ENCODE data around the gene DNAH2. TPM values are rescaled to one million over a fixed set of nuclear protein-coding genes. Genes with fewer than 3 reads are reported as not detected.

DNAH2 gene
- total RNA-seq, 1 experiment from 2014 or later, result 0.15 TPM

GRCh38 chr17:7712111-7712771, 5.3 kb upstream of the DNAH2 start:
- Histone ChIP-seq H3K14ac (ENCODE audit: insufficient read depth, low read length) (no peak overlapping the region), H3K18ac (ENCODE audit: insufficient read length, low read depth, low read length) (no peak overlapping the region), H3K9ac (ENCODE audit: extremely low read depth, insufficient read length, low read length) (no peak overlapping the region), H2BK5ac (ENCODE audit: insufficient read length, low read length) (no peak overlapping the region), H3K79me2 (ENCODE audit: insufficient read depth, low read length) (no peaks in the 10 kb centered on the region), H3K56ac (ENCODE audit: insufficient read length, low read depth, low read length) (no peak overlapping the region), H2AK5ac (ENCODE audit: insufficient read length, low read length) (no peak overlapping the region), H3K9me3 (ENCODE audit: control insufficient read depth, low read depth, low read length) (no peaks in the 10 kb centered on the region), H3K23me2 (ENCODE audit: insufficient read length, low read depth, low read length, poor library complexity, severe bottlenecking) (peaks cover 5% of the 10 kb centered on the region), H3K27me3 (ENCODE audit: insufficient read depth, low read length) (no peaks in the 10 kb centered on the region), H2AFZ (ENCODE audit: low read length) (no peak overlapping the region), H2BK12ac (ENCODE audit: insufficient read length, low read depth, low read length) (no peak overlapping the region), H2BK20ac (ENCODE audit: low read depth, low read length, poor library complexity, severe bottlenecking) (no peak overlapping the region), H2BK15ac (ENCODE audit: low read depth, low read length) (no peak overlapping the region), H2BK120ac (ENCODE audit: low read depth, low read length, poor library complexity, severe bottlenecking) (no peak overlapping the region), H3K27ac (ENCODE audit: insufficient read length, low read depth, low read length) (no peak overlapping the region), H4K5ac (ENCODE audit: insufficient read length, low read depth, low read length) (no peak overlapping the region), H4K20me1 (ENCODE audit: control insufficient read depth, insufficient read depth, insufficient read length) (no peaks in the 10 kb centered on the region), H4K8ac (replicated peaks; ENCODE audit: insufficient read length, low read depth, low read length) (no peak overlapping the region), H3K4ac (ENCODE audit: low read depth, low read length) (no peak overlapping the region), H3T11ph (ENCODE audit: low read length) (no peak overlapping the region), H3K79me1 (ENCODE audit: insufficient read depth, low read depth, low read length, poor library complexity, severe bottlenecking) (no peaks in the 10 kb centered on the region), H3K4me1 (ENCODE audit: insufficient read depth, low read length) (peaks cover 3% of the 10 kb centered on the region), H3K23ac (ENCODE audit: insufficient read length, low read depth, low read length) (no peak overlapping the region), H3K4me2 (ENCODE audit: insufficient read depth, insufficient read length, low read length) (peak overlapping the region; percentile 5), H4K91ac (ENCODE audit: insufficient read length, low read depth, low read length) (no peak overlapping the region)
- peak; percentile 68 for DNase-seq
- H3K36me3 Mint-ChIP-seq (ENCODE audit: insufficient read depth in 1 of 3, low read depth in 3 of 3), result peaks cover 0 to 7% (median 0%) of the 10 kb centered on the region in 3 experiments; a peak in 3 of 7 replicates
- H3K4me1 Mint-ChIP-seq, result peaks cover 31 to 52% of the 10 kb centered on the region in 2 experiments
- no peaks in the 10 kb centered on the region for H3K9me3 Mint-ChIP-seq
- peaks cover 45% of the 10 kb centered on the region for H3K27me3 Mint-ChIP-seq (ENCODE audit: low read depth)
- TF ChIP-seq, protein P1, sequence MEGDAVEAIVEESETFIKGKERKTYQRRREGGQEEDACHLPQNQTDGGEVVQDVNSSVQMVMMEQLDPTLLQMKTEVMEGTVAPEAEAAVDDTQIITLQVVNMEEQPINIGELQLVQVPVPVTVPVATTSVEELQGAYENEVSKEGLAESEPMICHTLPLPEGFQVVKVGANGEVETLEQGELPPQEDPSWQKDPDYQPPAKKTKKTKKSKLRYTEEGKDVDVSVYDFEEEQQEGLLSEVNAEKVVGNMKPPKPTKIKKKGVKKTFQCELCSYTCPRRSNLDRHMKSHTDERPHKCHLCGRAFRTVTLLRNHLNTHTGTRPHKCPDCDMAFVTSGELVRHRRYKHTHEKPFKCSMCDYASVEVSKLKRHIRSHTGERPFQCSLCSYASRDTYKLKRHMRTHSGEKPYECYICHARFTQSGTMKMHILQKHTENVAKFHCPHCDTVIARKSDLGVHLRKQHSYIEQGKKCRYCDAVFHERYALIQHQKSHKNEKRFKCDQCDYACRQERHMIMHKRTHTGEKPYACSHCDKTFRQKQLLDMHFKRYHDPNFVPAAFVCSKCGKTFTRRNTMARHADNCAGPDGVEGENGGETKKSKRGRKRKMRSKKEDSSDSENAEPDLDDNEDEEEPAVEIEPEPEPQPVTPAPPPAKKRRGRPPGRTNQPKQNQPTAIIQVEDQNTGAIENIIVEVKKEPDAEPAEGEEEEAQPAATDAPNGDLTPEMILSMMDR (conservative IDR thresholded peaks at IDR 0.05), result no peak
- peak overlapping the region in 1 of 2 experiments; percentile 43; a peak in 2 of 5 replicates for H3K4me3 Mint-ChIP-seq
- WGBS (ENCODE audit: extremely low coverage, insufficient read length, low lambda C conversion rate), result no CpG with 5 or more reads among the region's 19 CpGs
- no peak overlapping the region for H3K27ac Mint-ChIP-seq
